Fibroblast of lung (primary cell): ENCODE data around the gene HACD2. TPM values are rescaled to one million over a fixed set of nuclear protein-coding genes. Genes with fewer than 3 reads are reported as not detected.

Source experiments
- DNase-seq, 2 donors: peaks; one replicate each; pipeline versions ENCODE4 v3.0.0 to v3.0.0-alpha.2; 2010; ENCODE audit warnings: low read depth in 2 of 2
- H2AFZ ChIP-seq: 2 replicates; pipeline ENCODE4 v1.5.1; 2012; ENCODE audit warnings: low read length, control low read depth, inconsistent platforms
- H3K27ac ChIP-seq: 2 replicates; pipeline ENCODE4 v1.5.1; 2011; ENCODE audit warnings: low read length, control low read depth; ENCODE audit not compliant: insufficient read depth
- H3K27me3 ChIP-seq: 2 replicates; pipeline ENCODE4 v1.5.1; 2011; ENCODE audit warnings: mild to moderate bottlenecking, low read length; ENCODE audit not compliant: control insufficient read depth, insufficient read depth
- H3K36me3 ChIP-seq: 2 replicates; pipeline ENCODE4 v1.5.1; 2011; ENCODE audit warnings: low read length; ENCODE audit not compliant: control insufficient read depth, insufficient read depth
- H3K4me1 ChIP-seq: 2 replicates; pipeline ENCODE4 v1.5.1; 2011; ENCODE audit warnings: low read length; ENCODE audit not compliant: control insufficient read depth, insufficient read depth; ENCODE audit errors: extremely low read depth
- H3K4me2 ChIP-seq: 2 replicates; pipeline ENCODE4 v1.5.1; 2011; ENCODE audit warnings: low read length, control low read depth; ENCODE audit not compliant: insufficient read depth; ENCODE audit errors: extremely low read depth
- H3K4me3 ChIP-seq, 4 experiments: fragments of 200-600 bp in 1 of 4; sonication (generic) in 1 of 4; replicated peaks in 1 of 4; 2 replicates each; pipeline ENCODE4 v1.5.1; 2011 to 2016; ENCODE audit warnings: low read length in 4 of 4, low read depth in 3 of 4, mild to moderate bottlenecking in 3 of 4, control low read depth in 2 of 4, inconsistent platforms in 1 of 4, mixed read lengths in 1 of 4; ENCODE audit not compliant: insufficient read depth in 1 of 4; ENCODE audit errors: control extremely low read depth in 1 of 4
- H3K79me2 ChIP-seq: 2 replicates; pipeline ENCODE4 v1.5.1; 2012; ENCODE audit warnings: mild to moderate bottlenecking, low read length, inconsistent platforms; ENCODE audit not compliant: control insufficient read depth, insufficient read depth
- H3K9ac ChIP-seq: 2 replicates; pipeline ENCODE4 v1.5.1; 2011; ENCODE audit warnings: mild to moderate bottlenecking, low read length, control low read depth; ENCODE audit not compliant: insufficient read depth
- H3K9me3 ChIP-seq: 2 replicates; pipeline ENCODE4 v1.5.1; 2012; ENCODE audit warnings: low read depth, low read length; ENCODE audit not compliant: control insufficient read depth, insufficient read depth
- H4K20me1 ChIP-seq: 2 replicates; pipeline ENCODE4 v1.5.1; 2011; ENCODE audit warnings: low read length; ENCODE audit not compliant: control insufficient read depth, insufficient read depth; ENCODE audit errors: extremely low read depth
- CTCF ChIP-seq, 2 donors: IDR thresholded peaks in 1 of 2; conservative IDR thresholded peaks in 1 of 2; 1 replicate in 1 of 2; 2 replicates in 1 of 2; pipeline ENCODE4 v1.5.1; 2011 to 2012; ENCODE audit warnings: low read length in 2 of 2, control low read depth in 1 of 2, inconsistent platforms in 1 of 2, low read depth in 1 of 2, mild to moderate bottlenecking in 1 of 2
- EZH2 ChIP-seq: IDR thresholded peaks from 2 replicates; pipeline ENCODE4 v1.5.1; 2012; ENCODE audit warnings: low read length, control low read depth, mild to moderate bottlenecking; ENCODE audit errors: missing control alignments
- polyA plus RNA-seq, 2 donors: library from polyadenylated mRNA; depleted of rRNA in 1 of 2; stranded (reverse) in 1 of 2; unstranded in 1 of 2; fragments of >200 nt; gene quantifications; 2 replicates each; pipeline ENCODE4 v1.2.1, GENCODE V29; 2011 to 2012; ENCODE audit warnings: missing spikeins in 1 of 2
- total RNA-seq: library from RNA; depleted of rRNA; stranded (reverse); fragments of >200 nt; gene quantifications from 2 replicates; pipeline ENCODE4 v1.2.1, GENCODE V29; 2014

Gene HACD2
- total and polyA plus RNA-seq, 2 donors (not counting 1 experiment from before 2014, with no cell fraction given) = 22.0 to 48.7 TPM

GRCh38 chr3:123467046-123467445, 117.8 kb downstream of the HACD2 start:
- Histone ChIP-seq H3K27ac (no peak overlapping the region), H3K4me2 (no peak overlapping the region), H3K9me3 (no peaks in the 10 kb centered on the region), H3K79me2 (no peaks in the 10 kb centered on the region), H3K4me1 (no peaks in the 10 kb centered on the region), H4K20me1 (no peaks in the 10 kb centered on the region), H3K4me3 (no peak overlapping the region), H3K27me3 (no peaks in the 10 kb centered on the region), H3K9ac (no peak overlapping the region), H3K36me3 (no peaks in the 10 kb centered on the region), H2AFZ (no peak overlapping the region)
- no peak for TF ChIP-seq CTCF (conservative IDR thresholded peaks at IDR 0.05 in 1 of 2, IDR thresholded peaks at IDR 0.05 in 1 of 2; ENCODE audit: low read depth in 1 of 2, low read length in 2 of 2)
- TF ChIP-seq EZH2 = no peak
- no peak for DNase-seq

GRCh38 chr3:123464211-123464610, 120.6 kb downstream of the HACD2 start:
- H3K9ac ChIP-seq = no peak overlapping the region
- no peak overlapping the region for H3K4me3 ChIP-seq
- no peaks in the 10 kb centered on the region for H3K36me3 ChIP-seq
- TF ChIP-seq EZH2 = no peak
- H3K4me2 ChIP-seq = no peak overlapping the region
- H3K27ac ChIP-seq = no peak overlapping the region
- H4K20me1 ChIP-seq = no peaks in the 10 kb centered on the region
- H3K9me3 ChIP-seq = no peaks in the 10 kb centered on the region
- H3K27me3 ChIP-seq = peaks cover 11% of the 10 kb centered on the region
- no peaks in the 10 kb centered on the region for H3K4me1 ChIP-seq
- DNase-seq = no peak
- no peaks in the 10 kb centered on the region for H3K79me2 ChIP-seq
- no peak overlapping the region for H2AFZ ChIP-seq

- Histone ChIP-seq H3K4me1 (no peaks in the 10 kb centered on the region), H3K36me3 (no peaks in the 10 kb centered on the region), H2AFZ (no peak overlapping the region), H3K9me3 (no peaks in the 10 kb centered on the region), H3K27ac (no peak overlapping the region), H3K79me2 (no peaks in the 10 kb centered on the region), H3K27me3 (peaks cover 11% of the 10 kb centered on the region), H4K20me1 (no peaks in the 10 kb centered on the region), H3K4me3 (no peak overlapping the region), H3K4me2 (no peak overlapping the region), H3K9ac (no peak overlapping the region)
- DNase-seq = no peak
- no peak for TF ChIP-seq EZH2
- TF ChIP-seq CTCF (conservative IDR thresholded peaks at IDR 0.05 in 1 of 2, IDR thresholded peaks at IDR 0.05 in 1 of 2; ENCODE audit: low read depth in 1 of 2, low read length in 2 of 2) = no peak
Observed at GRCh38 chr3:123459862-123460261, 125.0 kb downstream of the HACD2 start.
